SK-N-SH (cell line): ENCODE data around the gene PTPN13.

Experiments
- GATA2 ChIP-seq: sonication (generic); formaldehyde crosslinking; IDR thresholded peaks from 2 replicates; pipeline ENCODE4 v1.5.0; 2020; ENCODE audit warnings: mild to moderate bottlenecking, missing genetic modification reagents
- MAX ChIP-seq: IDR thresholded peaks from 2 replicates; pipeline ENCODE4 v1.4.0; 2012; ENCODE audit warnings: low read depth
- NFIC ChIP-seq: IDR thresholded peaks from 2 replicates; pipeline ENCODE4 v1.4.0; 2012; ENCODE audit warnings: borderline replicate concordance
- REST ChIP-seq: IDR thresholded peaks from 2 replicates; pipeline ENCODE4 v1.6.1; 2012; ENCODE audit warnings: mild to moderate bottlenecking, low read depth, low read length, moderate library complexity
- RFX5 ChIP-seq: IDR thresholded peaks from 2 replicates; pipeline ENCODE4 v1.6.1; 2012; ENCODE audit warnings: mild to moderate bottlenecking, improper control_type of control experiment, low read length
- TF ChIP-seq, protein P1 (sequence below): fragments of 200-600 bp; sonication (generic); IDR thresholded peaks from 2 replicates; pipeline ENCODE4 v1.6.1; 2017; ENCODE audit warnings: antibody characterized with exemption, mild to moderate bottlenecking, moderate library complexity

GRCh38 chr4:86678796-86679195 is 84.7 kb downstream of the PTPN13 start:
- TF ChIP-seq, protein P1, sequence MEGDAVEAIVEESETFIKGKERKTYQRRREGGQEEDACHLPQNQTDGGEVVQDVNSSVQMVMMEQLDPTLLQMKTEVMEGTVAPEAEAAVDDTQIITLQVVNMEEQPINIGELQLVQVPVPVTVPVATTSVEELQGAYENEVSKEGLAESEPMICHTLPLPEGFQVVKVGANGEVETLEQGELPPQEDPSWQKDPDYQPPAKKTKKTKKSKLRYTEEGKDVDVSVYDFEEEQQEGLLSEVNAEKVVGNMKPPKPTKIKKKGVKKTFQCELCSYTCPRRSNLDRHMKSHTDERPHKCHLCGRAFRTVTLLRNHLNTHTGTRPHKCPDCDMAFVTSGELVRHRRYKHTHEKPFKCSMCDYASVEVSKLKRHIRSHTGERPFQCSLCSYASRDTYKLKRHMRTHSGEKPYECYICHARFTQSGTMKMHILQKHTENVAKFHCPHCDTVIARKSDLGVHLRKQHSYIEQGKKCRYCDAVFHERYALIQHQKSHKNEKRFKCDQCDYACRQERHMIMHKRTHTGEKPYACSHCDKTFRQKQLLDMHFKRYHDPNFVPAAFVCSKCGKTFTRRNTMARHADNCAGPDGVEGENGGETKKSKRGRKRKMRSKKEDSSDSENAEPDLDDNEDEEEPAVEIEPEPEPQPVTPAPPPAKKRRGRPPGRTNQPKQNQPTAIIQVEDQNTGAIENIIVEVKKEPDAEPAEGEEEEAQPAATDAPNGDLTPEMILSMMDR = no peak
- TF ChIP-seq REST (no peak), RFX5 (no peak), MAX (no peak), GATA2 (CRISPR knock-in tag) (no peak), NFIC (no peak)
